Adrenal gland (tissue), 5 donors: ENCODE results near the gene RGS3.

Source experiments
- CTCF ChIP-seq, 6 experiments: fragments of 450-650 bp in 4 of 6; fragments of 200-600 bp in 2 of 6; sonication (generic) in 1 of 6; IDR thresholded peaks; 1 replicate in 5 of 6; 2 replicates in 1 of 6; pipeline versions ENCODE4 v1.5.1 to v1.8.0; 2016 to 2021; ENCODE audit warnings: antibody characterized with exemption in 6 of 6, mild to moderate bottlenecking in 2 of 6, moderate library complexity in 1 of 6
- POLR2A ChIP-seq, 2 donors: fragments of 450-650 bp; IDR thresholded peaks; one replicate each; pipeline ENCODE4 v1.6.1; 2017; ENCODE audit warnings: antibody characterized with exemption in 2 of 2, mild to moderate bottlenecking in 2 of 2, moderate library complexity in 1 of 2
- donor health status: DM: no; HTN: no; CAD: no.

GRCh38 chr9:113522858-113523257 lies 59.3 kb downstream of the RGS3 start:
- TF ChIP-seq CTCF (IDR thresholded peaks at IDR 0.05) = no peak
- no peak for TF ChIP-seq POLR2A (IDR thresholded peaks at IDR 0.05)
